ENCODE measurements around the gene BRMS1L.

BRMS1L gene

GRCh38 chr14:35865611-35866324 is 39.6 kb downstream of the BRMS1L start:
- no peak for DNase-seq (ENCODE audit: low read depth)

- DNase-seq (ENCODE audit: low read depth) = no peak
Measured at GRCh38 chr14:35866595-35867279, 40.6 kb downstream of the BRMS1L start.

- no peak for DNase-seq (ENCODE audit: low read depth)
Measured at GRCh38 chr14:35867280-35867629, 41.1 kb downstream of the BRMS1L start.

- DNase-seq (ENCODE audit: low read depth) = no peak
Measured at GRCh38 chr14:35875296-35875695, 49.2 kb downstream of the BRMS1L start.

- DNase-seq (ENCODE audit: low read depth) = no peak
Measured at GRCh38 chr14:35877276-35877675, 51.1 kb downstream of the BRMS1L start.

- no peak for DNase-seq (ENCODE audit: low read depth)
Measured at GRCh38 chr14:35878272-35879150, 52.4 kb downstream of the BRMS1L start.

GRCh38 chr14:35879151-35879648 is 53.1 kb downstream of the BRMS1L start:
- no peak for DNase-seq (ENCODE audit: low read depth)

GRCh38 chr14:35879654-35880249 is 53.6 kb downstream of the BRMS1L start:
- no peak for DNase-seq (ENCODE audit: low read depth)

GRCh38 chr14:35881280-35881679 is 55.1 kb downstream of the BRMS1L start:
- no peak for DNase-seq (ENCODE audit: low read depth)

- DNase-seq (ENCODE audit: low read depth) = no peak
Measured at GRCh38 chr14:35883677-35884293, 57.6 kb downstream of the BRMS1L start.

GRCh38 chr14:35890308-35890707 is 64.2 kb downstream of the BRMS1L start:
- no peak for DNase-seq (ENCODE audit: low read depth)

GRCh38 chr14:35895256-35895655 is 69.1 kb downstream of the BRMS1L start:
- no peak for DNase-seq (ENCODE audit: low read depth)

- DNase-seq (ENCODE audit: low read depth) = no peak
Measured at GRCh38 chr14:35897616-35898111, 71.5 kb downstream of the BRMS1L start.

- no peak for DNase-seq (ENCODE audit: low read depth)
Measured at GRCh38 chr14:35898217-35898775, 72.2 kb downstream of the BRMS1L start.

GRCh38 chr14:35900741-35901140 is 74.6 kb downstream of the BRMS1L start:
- no peak for DNase-seq (ENCODE audit: low read depth)

GRCh38 chr14:35909665-35910064 is 83.5 kb downstream of the BRMS1L start:
- DNase-seq (ENCODE audit: low read depth) = no peak

- no peak for DNase-seq (ENCODE audit: low read depth)
Measured at GRCh38 chr14:35910191-35910590, 84.1 kb downstream of the BRMS1L start.

GRCh38 chr14:35911097-35911496 is 85.0 kb downstream of the BRMS1L start:
- DNase-seq (ENCODE audit: low read depth) = no peak

- no peak for DNase-seq (ENCODE audit: low read depth)
Measured at GRCh38 chr14:35915185-35915584, 89.0 kb downstream of the BRMS1L start.

GRCh38 chr14:35915775-35916174 is 89.6 kb downstream of the BRMS1L start:
- DNase-seq (ENCODE audit: low read depth) = no peak

Measured in stimulated activated CD8-positive, alpha-beta memory T cell treated with anti-CD3 and anti-CD28 coated beads, Interleukin-7, amount 100 ng/mL, for 24 hours (primary cell).